Measurements from ENCODE around the gene RIOK3.
"Not testable (repeated sequence)": the region's sequence is repeated elsewhere in the genome, so short reads cannot be mapped to it uniquely, and the experiment has no call there.

The RIOK3 gene

DNA sequence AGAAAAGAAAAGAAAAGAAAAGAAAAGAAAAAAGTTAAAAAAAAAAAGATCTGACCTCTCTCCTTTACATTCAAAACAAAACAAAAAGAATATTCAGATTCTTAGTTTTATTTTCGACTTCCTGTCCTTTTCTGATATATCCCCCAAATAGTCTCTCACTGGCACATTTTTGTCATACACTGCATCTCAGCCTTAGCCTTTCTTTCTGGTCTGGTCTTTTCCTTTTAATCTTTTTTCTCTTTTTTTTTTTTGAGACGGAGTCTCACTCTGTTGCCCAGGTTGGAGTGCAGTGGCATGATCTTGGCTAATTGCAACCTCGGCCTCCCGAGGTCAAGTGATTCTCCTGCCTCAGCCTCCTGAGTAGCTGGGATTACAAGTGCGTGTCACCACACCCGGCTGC is 1.6 kb upstream of the RIOK3 start:
- no peak for DNase-seq

DNA sequence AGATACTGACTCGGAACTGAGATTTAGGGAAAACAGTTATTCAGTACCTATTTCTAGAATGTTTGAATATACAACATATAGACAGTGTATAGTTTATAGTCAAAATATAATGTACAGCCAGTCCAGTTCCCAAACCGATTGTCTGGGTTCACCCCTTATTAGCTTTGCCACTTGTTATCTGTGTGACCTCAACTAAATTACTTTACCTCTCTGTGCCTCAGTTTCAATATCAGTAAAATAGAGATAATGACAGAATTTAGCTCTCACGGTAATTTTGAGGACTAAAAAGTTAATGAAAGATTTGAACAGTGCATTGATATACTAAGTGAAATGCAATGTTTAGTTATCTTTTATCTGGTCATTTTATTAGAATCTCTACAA is 750 bp upstream of the RIOK3 start:
- no peak for DNase-seq

- peak; percentile 40 for DNase-seq
These were observed 582 bp downstream of the RIOK3 start for GRCh38 chr18:23453680-23454058.

DNA sequence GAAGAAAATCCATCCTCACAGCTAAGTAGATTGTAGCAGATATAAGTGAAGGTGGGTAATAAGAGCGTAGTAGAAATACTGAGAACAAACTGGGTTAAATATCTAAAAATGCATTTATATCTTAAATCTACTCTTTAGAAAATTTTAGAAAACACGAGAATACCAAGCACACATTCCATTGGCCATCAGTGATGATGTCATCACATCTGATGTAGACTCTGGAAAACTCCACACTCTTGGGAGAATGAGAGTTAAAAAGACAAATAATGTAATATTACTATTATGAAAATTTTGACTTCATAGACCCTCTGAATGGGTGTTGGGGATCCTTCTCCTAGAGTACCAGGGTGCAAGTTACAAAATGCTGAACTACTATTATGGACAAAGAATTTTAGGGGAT is 3.7 kb downstream of the RIOK3 start:
- no peak for DNase-seq

DNA sequence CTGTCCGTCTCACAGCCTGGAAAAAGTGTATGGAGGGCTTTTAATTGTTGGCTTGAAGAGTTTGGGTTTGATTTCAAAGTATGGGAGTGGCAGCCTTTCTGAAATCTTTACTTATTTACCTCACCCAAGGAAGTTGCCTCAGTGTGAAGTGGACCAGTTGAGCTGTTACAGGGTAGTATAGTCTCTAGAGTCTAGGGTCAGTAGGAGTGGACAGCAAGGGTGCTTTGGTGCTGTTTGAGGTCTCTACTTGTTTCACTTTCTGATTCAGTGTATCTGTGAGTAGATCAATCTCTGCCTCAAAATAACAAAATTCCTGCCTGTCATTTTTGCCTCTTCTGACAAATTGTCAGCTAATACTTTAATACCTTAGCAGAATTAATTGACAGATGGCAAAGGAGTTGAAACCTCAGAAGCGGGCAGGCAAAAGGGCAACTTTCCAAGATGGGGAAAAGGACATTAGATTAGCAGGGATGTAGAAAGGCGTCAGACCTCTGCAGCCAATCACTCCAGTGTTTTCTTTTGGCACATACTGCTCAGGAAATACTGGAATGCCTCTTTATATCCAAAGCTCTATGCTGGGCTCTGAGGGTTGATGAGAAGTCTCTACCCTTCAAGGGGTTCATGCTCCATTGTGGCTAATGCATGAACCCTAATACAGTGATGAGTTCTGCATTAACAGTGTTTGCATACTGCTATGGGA is 5.9 kb downstream of the RIOK3 start:
- no peak for DNase-seq

DNA sequence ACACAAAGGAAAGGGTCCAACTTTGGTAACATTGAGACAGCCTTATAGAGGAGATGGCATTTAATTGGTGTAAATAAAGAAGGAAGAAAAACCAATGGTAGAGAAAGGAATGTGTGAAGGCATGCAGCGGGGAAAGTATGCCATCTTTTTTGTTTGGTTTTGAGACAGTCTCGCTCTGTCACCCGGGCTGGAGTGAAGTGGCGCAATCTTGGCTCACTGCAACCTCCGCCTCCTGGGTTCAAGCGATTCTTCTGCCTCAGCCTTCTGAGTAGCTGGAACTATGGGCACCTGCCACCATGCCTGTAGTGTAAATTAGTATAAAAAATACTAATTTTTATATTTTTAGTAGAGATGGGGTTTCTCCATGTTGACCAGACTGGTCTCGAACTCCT is 6.4 kb downstream of the RIOK3 start:
- DNase-seq: no peak

- no peak for DNase-seq
These were observed 7.5 kb downstream of the RIOK3 start for GRCh38 chr18:23460285-23461273.

DNA sequence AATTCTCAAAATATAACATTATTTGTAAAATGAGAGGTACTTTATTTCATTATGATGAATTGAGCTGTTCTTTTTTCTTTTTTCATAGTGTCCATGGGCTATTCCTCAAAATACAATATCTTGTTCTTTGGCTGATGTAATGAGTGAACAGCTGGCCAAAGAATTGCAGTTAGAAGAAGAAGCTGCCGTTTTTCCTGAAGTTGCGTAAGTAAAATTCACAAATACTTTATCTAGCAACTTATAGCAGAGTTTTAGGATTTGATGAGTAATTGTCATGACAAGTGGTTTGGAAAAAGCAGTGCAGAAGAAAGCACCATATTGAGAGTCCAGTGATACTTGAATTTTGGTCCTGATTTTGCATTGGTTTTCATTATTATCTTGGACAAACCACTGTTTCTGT is 9.8 kb downstream of the RIOK3 start:
- no peak for DNase-seq

DNA sequence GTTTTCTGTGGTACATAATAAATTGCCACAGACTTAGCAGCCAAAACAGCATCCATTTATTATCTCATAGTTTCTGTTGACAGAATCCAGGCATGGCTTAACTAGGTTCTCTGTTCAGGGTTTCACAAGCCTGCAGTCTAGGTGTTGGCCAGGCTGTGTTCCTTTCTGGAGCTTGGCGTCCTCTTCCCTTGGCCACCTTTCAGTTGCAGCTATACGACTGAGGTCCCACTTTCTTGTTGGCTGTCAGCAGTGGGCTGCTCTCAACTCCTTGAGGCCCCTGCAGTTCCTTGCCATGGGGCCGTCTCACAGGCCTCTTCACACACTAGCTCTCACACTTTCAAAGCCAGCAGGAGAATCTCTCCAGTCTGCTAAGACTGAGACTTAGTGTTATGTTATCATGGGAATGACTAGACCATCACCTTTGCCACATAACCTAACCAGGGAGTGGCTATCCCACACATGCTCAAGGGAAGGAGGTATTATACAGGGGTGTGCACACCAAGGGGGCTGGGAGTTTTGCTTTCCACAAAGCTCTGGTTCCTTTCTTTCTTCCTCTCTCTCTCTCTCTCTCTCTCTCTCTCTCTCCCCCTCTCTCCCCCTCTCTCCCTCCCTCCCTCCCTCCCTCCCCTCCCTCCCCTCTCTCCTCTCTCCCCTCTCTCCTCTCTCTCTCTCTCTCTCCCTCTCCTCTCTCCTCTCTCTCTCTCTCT is 15.8 kb downstream of the RIOK3 start:
- no peak for DNase-seq

DNA sequence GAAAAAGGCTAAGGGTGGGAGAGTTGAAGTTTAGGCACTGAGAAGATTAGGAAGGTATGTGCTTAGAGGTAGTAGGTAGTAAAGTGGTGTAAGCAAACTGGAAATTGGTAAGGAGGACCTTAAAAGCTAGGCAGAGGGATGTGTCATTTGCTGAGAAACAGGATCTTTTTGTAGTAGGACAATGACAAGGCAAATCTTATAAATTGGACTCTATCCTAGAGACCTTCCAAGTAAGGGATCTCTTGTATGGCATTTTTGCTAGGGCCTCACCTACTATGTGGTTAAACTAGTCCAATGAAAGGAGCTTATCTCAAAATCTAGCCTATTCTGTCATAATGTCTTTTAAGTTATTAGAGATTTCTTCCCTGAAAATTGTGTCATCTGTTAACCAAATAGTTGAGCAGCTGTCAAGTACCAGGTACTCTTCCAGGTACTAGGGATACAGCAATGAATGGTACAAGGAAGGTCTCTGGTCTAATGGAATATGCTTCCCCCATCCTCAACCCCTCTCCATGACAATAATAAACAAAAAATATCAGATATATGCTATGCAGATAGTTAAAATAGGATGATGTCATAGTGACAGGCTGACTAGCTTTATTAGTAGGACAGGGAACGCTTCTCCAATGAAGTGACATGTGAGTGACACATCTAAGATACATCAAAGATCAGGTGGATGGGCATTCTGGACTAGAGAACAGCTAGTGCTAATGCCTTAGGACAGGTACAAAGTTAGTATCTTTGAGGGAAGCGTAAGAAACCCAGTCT is 17.7 kb downstream of the RIOK3 start:
- no peak for DNase-seq

DNA sequence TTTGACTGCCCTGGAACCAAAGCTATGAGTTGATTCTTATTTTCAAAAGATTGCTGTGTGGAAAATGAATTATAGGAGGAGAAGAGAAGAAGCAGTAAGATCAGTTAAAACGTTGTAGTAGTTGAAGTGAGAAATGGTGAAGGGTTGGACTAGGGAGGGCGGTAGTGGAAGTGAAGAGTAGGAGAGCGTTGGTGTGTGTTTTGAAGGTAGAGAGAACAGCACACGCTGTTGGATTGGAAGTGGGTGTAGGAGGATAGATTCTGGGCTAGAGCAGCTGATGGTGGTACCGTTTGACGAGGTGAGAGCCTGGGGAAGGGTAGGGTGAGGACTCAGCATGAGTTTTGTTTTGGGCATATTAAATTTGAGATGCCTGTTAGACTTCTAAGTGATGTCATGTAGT is 18.4 kb downstream of the RIOK3 start:
- no peak for DNase-seq

GRCh38 chr18:23479829-23480505 is 26.9 kb downstream of the RIOK3 start:
- DNase-seq: peak; percentile 46

DNA sequence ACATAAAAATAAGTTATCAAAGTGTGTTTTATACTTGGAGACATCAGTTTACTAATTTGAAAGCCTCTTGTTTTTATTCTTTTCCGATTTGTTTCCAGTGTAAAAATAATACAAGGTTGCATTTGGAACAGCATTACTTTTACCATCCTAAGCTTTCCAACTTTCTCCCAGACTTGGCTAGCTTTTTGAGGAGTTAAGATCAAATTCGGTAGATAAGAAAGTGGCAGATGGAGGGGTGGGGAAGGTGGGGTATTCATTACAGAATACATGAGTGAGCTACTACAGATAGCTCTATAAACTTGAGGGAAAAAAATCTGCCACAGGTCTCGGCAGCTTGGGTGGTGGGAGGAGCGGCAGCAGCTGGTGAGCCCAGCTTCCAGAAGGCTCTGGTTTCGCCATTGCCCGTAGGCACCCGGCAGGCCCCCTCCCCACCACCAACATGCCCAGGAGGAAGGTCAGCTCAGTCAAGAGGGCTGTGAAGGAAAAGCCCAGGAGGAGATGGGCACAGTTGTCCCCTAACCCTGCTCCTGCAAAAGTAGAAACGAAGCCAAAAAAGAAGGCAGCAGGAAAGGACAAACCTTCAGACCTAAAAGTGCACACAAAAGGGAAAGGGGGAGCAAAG is 31.6 kb downstream of the RIOK3 start:
- no peak for DNase-seq

- no peak for DNase-seq
These were observed 32.3 kb downstream of the RIOK3 start for GRCh38 chr18:23485386-23485785.

- DNase-seq: peak; percentile 86
These were observed 34.9 kb downstream of the RIOK3 start for GRCh38 chr18:23487738-23488570.

DNA sequence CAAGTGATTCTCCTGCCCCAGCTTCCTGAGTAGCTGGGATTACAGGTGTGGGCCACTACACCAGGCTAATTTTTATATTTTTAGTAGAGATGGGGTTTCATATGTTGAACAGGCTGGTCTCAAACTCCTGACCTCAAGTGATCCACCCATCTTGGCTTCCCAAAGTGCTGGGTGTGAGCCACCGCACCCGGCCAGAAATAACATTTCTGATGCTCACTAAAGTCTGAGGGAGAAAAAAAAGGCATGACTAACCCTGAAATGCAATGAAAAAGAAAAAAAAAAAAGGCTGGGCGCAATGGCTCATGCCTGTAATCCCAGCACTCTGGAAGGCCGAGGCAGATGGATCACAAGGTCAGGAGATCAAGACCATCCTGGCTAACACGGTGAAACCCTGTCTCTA is 36.5 kb downstream of the RIOK3 start:
- not testable (repeated sequence) for DNase-seq

DNA sequence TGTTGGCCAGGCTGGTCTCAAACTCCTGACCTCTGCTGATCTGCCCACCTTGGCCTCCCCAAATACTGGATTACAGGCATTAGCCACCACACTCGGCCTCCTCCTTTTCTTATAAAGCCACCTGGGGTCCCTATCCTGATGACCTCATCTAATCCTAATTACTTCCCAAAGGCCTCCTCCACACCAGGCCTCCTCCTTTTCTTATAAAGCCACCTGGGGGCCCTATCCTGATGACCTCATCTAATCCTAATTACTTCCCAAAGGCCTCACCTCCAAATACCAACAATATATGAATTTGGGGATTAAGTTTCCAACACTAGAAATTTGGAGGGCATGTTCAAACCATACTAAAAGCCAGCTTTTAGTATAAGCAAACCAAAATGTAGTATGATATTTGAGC is 40.6 kb downstream of the RIOK3 start:
- no peak for DNase-seq

DNA sequence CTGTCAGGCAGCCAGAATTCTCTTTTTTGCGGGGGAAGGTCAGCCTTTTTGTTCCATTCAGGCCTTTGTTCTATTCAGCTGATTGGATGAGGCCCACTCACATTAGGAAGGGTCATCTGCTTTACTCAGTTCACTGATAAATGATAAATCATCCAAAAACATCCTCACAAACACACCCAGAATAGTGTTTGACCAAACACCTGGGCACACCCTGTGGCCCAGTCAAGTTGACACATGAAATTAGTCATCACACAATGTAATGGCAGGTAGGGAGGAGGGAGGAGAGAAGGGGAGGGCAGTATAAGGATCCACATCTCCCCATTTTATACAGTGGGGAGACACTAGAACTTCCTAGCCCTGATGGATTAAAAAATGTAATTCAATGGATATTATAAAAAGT is 41.9 kb downstream of the RIOK3 start:
- no peak for DNase-seq

- peak; percentile 36 for DNase-seq
These were observed 42.8 kb downstream of the RIOK3 start for GRCh38 chr18:23495723-23496440.

GRCh38 chr18:23498117-23498516 is 45.0 kb downstream of the RIOK3 start:
- no peak for DNase-seq

Measured in hematopoietic multipotent progenitor cell treated with erythropoietin and hydrocortisone succinate and interleukin-3 and kit ligand, for 6 days (in vitro differentiated cells).